AG04449 (cell line): ENCODE measurements around the gene CARS2.
"Not testable (repeated sequence)": the region's sequence is repeated elsewhere in the genome, so short reads cannot be mapped to it uniquely, and the experiment has no call there.

Source experiments
- CTCF ChIA-PET: fragments of 350-600 bp; formaldehyde crosslinking; extraction: SDS; loops from one replicate; lab custom pipeline; 2021; ENCODE audit warnings: antibody characterized with exemption; lab: Yijun Ruan, JAX
- POLR2A ChIA-PET: fragments of 400-600, 350-600 bp; formaldehyde crosslinking; extraction: SDS; loops from one replicate; lab custom pipeline; 2020; ENCODE audit warnings: antibody characterized with exemption, inconsistent platforms; lab: Yijun Ruan, JAX
- DNase-seq: peaks from one replicate; pipeline ENCODE4 v3.0.0-alpha.2; 2010; ENCODE audit warnings: low read depth, low spot score
- H3K4me3 ChIP-seq: 2 replicates; pipeline ENCODE4 v1.5.1; 2011; ENCODE audit warnings: low read depth, mild to moderate bottlenecking, control low read depth, low read length
- CTCF ChIP-seq: IDR thresholded peaks from one replicate; pipeline ENCODE4 v1.5.1; 2011; ENCODE audit warnings: mild to moderate bottlenecking, moderate library complexity, low read length, control low read depth, inconsistent platforms; ENCODE audit not compliant: insufficient read depth; ENCODE audit errors: missing control alignments

The CARS2 gene

GRCh38 chr13:110702591-110703526 lies 3.1 kb downstream of the CARS2 start:
- DNase-seq: no peak
- no peak overlapping the region for H3K4me3 ChIP-seq
- POLR2A ChIA-PET: interaction anchor here (1.0 to 1.7 kb wide), 3 partner anchors 10 to 12 kb away, joined by 3 to 6 read pairs (median 5); no protein-coding TSS in a partner anchor
- TF ChIP-seq CTCF: no peak
- CTCF ChIA-PET: interaction anchor here (0.7 to 1.8 kb wide), 3 partner anchors 14 to 115 kb away, joined by 3 to 5 read pairs (median 4); no protein-coding TSS in a partner anchor

- CTCF ChIA-PET: interaction anchor here (0.7 kb wide), 1 partner anchor 116 kb away, joined by 4 read pairs; no protein-coding TSS in a partner anchor
- no peak overlapping the region for H3K4me3 ChIP-seq
- POLR2A ChIA-PET: interaction anchor here (1.0 to 1.7 kb wide), 2 partner anchors 11 to 13 kb away, joined by 3 to 5 read pairs; no protein-coding TSS in a partner anchor
- TF ChIP-seq CTCF: no peak
- DNase-seq: no peak
Observed at GRCh38 chr13:110702089-110702488, 3.8 kb downstream of the CARS2 start.

- H3K4me3 ChIP-seq, DNase-seq, CTCF ChIA-PET, POLR2A ChIA-PET: not testable (repeated sequence)
Observed at GRCh38 chr13:110701061-110701460, 4.9 kb downstream of the CARS2 start.

- H3K4me3 ChIP-seq: no peak overlapping the region
- no peak for TF ChIP-seq CTCF
- POLR2A ChIA-PET: no interaction called here
- CTCF ChIA-PET: no interaction called here
- no peak for DNase-seq
Observed at GRCh38 chr13:110700641-110701040, 5.3 kb downstream of the CARS2 start.

- ChIA-PET CTCF (no interaction called here), POLR2A (no interaction called here)
- H3K4me3 ChIP-seq: no peak overlapping the region
- no peak for DNase-seq
- no peak for TF ChIP-seq CTCF
Observed at GRCh38 chr13:110700186-110700585, 5.7 kb downstream of the CARS2 start.

GRCh38 chr13:110699148-110700145 lies 6.5 kb downstream of the CARS2 start:
- POLR2A ChIA-PET: interaction anchor here (0.6 kb wide), 1 partner anchor 10 kb away, joined by 3 read pairs; no protein-coding TSS in a partner anchor
- no peak for TF ChIP-seq CTCF
- CTCF ChIA-PET: no interaction called here
- no peak overlapping the region for H3K4me3 ChIP-seq
- DNase-seq: no peak
